PC-9 (cell line): Measurements from ENCODE around the gene REEP3. TPM values are rescaled to one million over a fixed set of nuclear protein-coding genes. Genes with fewer than 3 reads are reported as not detected.

Experiments used
- BruUV-seq: library from RNA; stranded (reverse); fragments of 400-500 nt; replicated peaks from 2 replicates; lab custom pipeline; 2021; lab: Mats Ljungman, UMichigan
- CTCF ChIA-PET: fragments of 300-600 bp; sonication (Branson Sonifier 250); formaldehyde crosslinking; loops from one replicate; lab custom pipeline; 2022; ENCODE audit warnings: antibody characterized with exemption; lab: Charles Lee
- POLR2A ChIA-PET: fragments of 300-600 bp; sonication (Branson Sonifier 250); formaldehyde crosslinking; loops from one replicate; lab custom pipeline; 2022; ENCODE audit warnings: antibody characterized with exemption; ENCODE audit not compliant: unreplicated experiment; lab: Charles Lee
- DNase-seq, 2 experiments: peaks; one replicate each; pipeline versions ENCODE4 v3.0.0 to v3.0.0-alpha.2; 2015 to 2022; ENCODE audit warnings: mixed read lengths in 1 of 2
- H2AFZ ChIP-seq: fragments of 200-600 bp; sonication (generic); 2 replicates; pipeline ENCODE4 v1.8.1; 2017; ENCODE audit warnings: antibody characterized with exemption
- H3F3A ChIP-seq: fragments of 200-600 bp; sonication (generic); 2 replicates; pipeline ENCODE4 v1.8.1; 2017; ENCODE audit warnings: antibody characterized with exemption, mild to moderate bottlenecking, low read depth; ENCODE audit not compliant: insufficient read depth
- H3K27ac ChIP-seq: fragments of 200-600 bp; sonication (generic); 2 replicates; pipeline ENCODE4 v1.6.1; 2016; ENCODE audit warnings: mixed run types
- H3K27me3 ChIP-seq: fragments of 200-600 bp; sonication (generic); 2 replicates; pipeline ENCODE4 v1.6.1; 2016; ENCODE audit warnings: low read depth, mixed run types; ENCODE audit not compliant: insufficient read depth
- H3K36me3 ChIP-seq: fragments of 200-600 bp; sonication (generic); 2 replicates; pipeline ENCODE4 v1.6.1; 2016; ENCODE audit warnings: low read depth, mixed run types
- H3K4me1 ChIP-seq: fragments of 200-600 bp; sonication (generic); replicated peaks from 2 replicates; pipeline ENCODE4 v1.6.1; 2016; ENCODE audit warnings: mixed run types; ENCODE audit not compliant: insufficient read depth
- H3K4me2 ChIP-seq: fragments of 200-600 bp; sonication (generic); 2 replicates; pipeline ENCODE4 v1.6.1; 2017; ENCODE audit warnings: mixed run types
- H3K4me3 ChIP-seq: fragments of 200-600 bp; sonication (generic); 2 replicates; pipeline ENCODE4 v1.6.1; 2016; ENCODE audit warnings: mixed run types
- H3K79me2 ChIP-seq: fragments of 200-600 bp; sonication (generic); 2 replicates; pipeline ENCODE4 v1.6.1; 2017; ENCODE audit warnings: low read depth, mixed run types
- H3K9me2 ChIP-seq: fragments of 200-600 bp; sonication (generic); 2 replicates; pipeline ENCODE4 v1.8.1; 2017; ENCODE audit warnings: mild to moderate bottlenecking; ENCODE audit not compliant: insufficient read depth
- H3K9me3 ChIP-seq: fragments of 200-600 bp; sonication (generic); 2 replicates; pipeline ENCODE4 v1.8.1; 2016; ENCODE audit warnings: low read depth; ENCODE audit not compliant: insufficient read depth
- H4K20me1 ChIP-seq: fragments of 200-600 bp; sonication (generic); 2 replicates; pipeline ENCODE4 v1.8.1; 2017; ENCODE audit not compliant: insufficient read depth
- CTCF ChIP-seq: fragments of 200-600 bp; sonication (generic); conservative IDR thresholded peaks from 2 replicates; pipeline ENCODE4 v1.6.1; 2017; ENCODE audit warnings: mixed run types, antibody characterized with exemption, mild to moderate bottlenecking, moderate library complexity
- EZH2 ChIP-seq: fragments of 200-600 bp; sonication (generic); IDR thresholded peaks from 2 replicates; pipeline ENCODE4 v1.8.0; 2017; ENCODE audit warnings: antibody characterized with exemption, low read depth
- intact Hi-C: fragments of 100-400 bp; cut with micrococcal nuclease; formaldehyde crosslinking; loops from one replicate; pipeline ENCODE4 v1.10.0; 2022; ENCODE audit not compliant: unreplicated experiment
- total RNA-seq: library from RNA; stranded (reverse); gene quantifications from 2 replicates; pipeline ENCODE4 v1.2.3, GENCODE V29; 2021

REEP3 gene
- total RNA-seq, 1 experiment from 2014 or later: 56.4 TPM

- Histone ChIP-seq H3K9me3 (no peaks in the 10 kb centered on the region), H4K20me1 (no peaks in the 10 kb centered on the region; the same call in 1 of the 2 replicates), H3K27me3 (no peaks in the 10 kb centered on the region), H2AFZ (no peak overlapping the region), H3K9me2 (no peaks in the 10 kb centered on the region), H3K79me2 (no peaks in the 10 kb centered on the region), H3K4me1 (no peaks in the 10 kb centered on the region), H3F3A (no peaks in the 10 kb centered on the region), H3K4me3 (no peak overlapping the region), H3K36me3 (no peaks in the 10 kb centered on the region), H3K4me2 (no peak overlapping the region), H3K27ac (no peak overlapping the region)
- POLR2A ChIA-PET: no interaction called here
- no peak for DNase-seq
- TF ChIP-seq CTCF (no peak), EZH2 (no peak)
- BruUV-seq: no TSS peak
- intact Hi-C loops: no loop called here
- CTCF ChIA-PET: no interaction called here
Measured at GRCh38 chr10:63595072-63595471, 73.9 kb downstream of the REEP3 start.

- POLR2A ChIA-PET: interaction anchor here (0.7 kb wide), 1 partner anchor 115 kb away, joined by 3 read pairs; no protein-coding TSS in a partner anchor
- no peak for TF ChIP-seq CTCF
- no peak for TF ChIP-seq EZH2
- CTCF ChIA-PET: no interaction called here
- DNase-seq: no peak
- Histone ChIP-seq H3K4me2 (no peak overlapping the region), H3K27ac (no peak overlapping the region), H3K4me1 (no peaks in the 10 kb centered on the region), H4K20me1 (no peaks in the 10 kb centered on the region), H3K9me2 (no peaks in the 10 kb centered on the region), H2AFZ (no peak overlapping the region), H3F3A (no peaks in the 10 kb centered on the region), H3K36me3 (no peaks in the 10 kb centered on the region; the same call in 1 of the 2 replicates), H3K9me3 (no peaks in the 10 kb centered on the region), H3K79me2 (no peaks in the 10 kb centered on the region), H3K4me3 (no peak overlapping the region), H3K27me3 (no peaks in the 10 kb centered on the region)
- BruUV-seq: no TSS peak
- intact Hi-C loops: no loop called here
Measured at GRCh38 chr10:63596924-63597323, 75.7 kb downstream of the REEP3 start.

GRCh38 chr10:63600540-63600939 lies 79.3 kb downstream of the REEP3 start:
- ChIA-PET CTCF (no interaction called here), POLR2A (no interaction called here)
- Histone ChIP-seq H3K9me3 (no peaks in the 10 kb centered on the region), H3K36me3 (no peaks in the 10 kb centered on the region; the same call in 1 of the 2 replicates), H3K27ac (no peak overlapping the region), H3K4me1 (no peaks in the 10 kb centered on the region), H3K4me2 (no peak overlapping the region), H3K79me2 (no peaks in the 10 kb centered on the region), H3F3A (no peaks in the 10 kb centered on the region; the same call in 1 of the 2 replicates), H3K9me2 (no peaks in the 10 kb centered on the region), H2AFZ (no peak overlapping the region), H4K20me1 (no peaks in the 10 kb centered on the region), H3K27me3 (no peaks in the 10 kb centered on the region), H3K4me3 (no peak overlapping the region)
- no peak for DNase-seq
- intact Hi-C loops: no loop called here
- TSS peak; percentile 6 for BruUV-seq
- TF ChIP-seq CTCF (no peak), EZH2 (no peak)
